Dendritic cell treated with granulocyte-macrophage colony-stimulating factor and Interleukin-4, amounts not matched to agents 40 ng/mL and 50 ng/mL, for 4 days (primary cell): Measurements from ENCODE around the gene NSG1.
"Not testable (repeated sequence)": the region's sequence is repeated elsewhere in the genome, so short reads cannot be mapped to it uniquely, and the experiment has no call there.

Experiments
- H3K27ac Mint-ChIP-seq: one replicate; pipeline ENCODE4 v1.8.0; 2022; ENCODE audit warnings: mild to moderate bottlenecking, mixed read lengths
- H3K27me3 Mint-ChIP-seq: one replicate; pipeline ENCODE4 v1.8.0; 2022; ENCODE audit warnings: mild to moderate bottlenecking, mixed read lengths
- H3K36me3 Mint-ChIP-seq: one replicate; pipeline ENCODE4 v1.8.0; 2022; ENCODE audit warnings: low read depth, mixed read lengths
- H3K4me1 Mint-ChIP-seq: one replicate; pipeline ENCODE4 v1.8.0; 2022; ENCODE audit warnings: low read depth, mixed read lengths
- H3K4me3 Mint-ChIP-seq: one replicate; pipeline ENCODE4 v1.8.0; 2022; ENCODE audit warnings: mild to moderate bottlenecking, moderate library complexity, mixed read lengths
- H3K9me3 Mint-ChIP-seq: one replicate; pipeline ENCODE4 v1.8.0; 2022; ENCODE audit warnings: mixed read lengths
- intact Hi-C: fragments of 100-400 bp; cut with micrococcal nuclease; formaldehyde crosslinking; loops from one replicate; pipeline ENCODE4 v1.15.0; 2022

Gene NSG1

DNA sequence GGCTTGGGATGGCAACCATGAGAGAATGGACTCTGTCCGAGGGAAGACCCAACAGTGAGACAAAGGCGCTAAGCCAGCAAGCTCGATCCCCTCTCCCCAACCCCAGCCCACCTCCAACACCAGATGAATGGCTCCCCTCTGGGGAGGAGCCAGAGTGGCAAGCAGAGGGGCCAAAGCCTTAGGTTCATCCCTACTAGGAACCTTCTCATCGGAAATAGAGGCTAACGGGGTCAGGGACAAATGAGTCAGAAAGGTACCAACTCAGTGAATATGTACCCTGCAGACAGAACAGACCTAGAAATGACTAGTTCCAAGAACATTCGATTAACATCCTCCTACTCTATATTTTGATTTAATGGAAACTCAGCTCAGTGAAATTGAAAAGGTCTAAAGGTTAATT lies 73.9 kb downstream of the NSG1 start:
- intact Hi-C loops = no loop called here
- H3K36me3 Mint-ChIP-seq = peaks cover 70% of the 10 kb centered on the region
- no peaks in the 10 kb centered on the region for H3K4me1 Mint-ChIP-seq
- no peak overlapping the region for H3K27ac Mint-ChIP-seq
- no peak overlapping the region for H3K4me3 Mint-ChIP-seq
- H3K27me3 Mint-ChIP-seq = no peaks in the 10 kb centered on the region
- no peaks in the 10 kb centered on the region for H3K9me3 Mint-ChIP-seq

DNA sequence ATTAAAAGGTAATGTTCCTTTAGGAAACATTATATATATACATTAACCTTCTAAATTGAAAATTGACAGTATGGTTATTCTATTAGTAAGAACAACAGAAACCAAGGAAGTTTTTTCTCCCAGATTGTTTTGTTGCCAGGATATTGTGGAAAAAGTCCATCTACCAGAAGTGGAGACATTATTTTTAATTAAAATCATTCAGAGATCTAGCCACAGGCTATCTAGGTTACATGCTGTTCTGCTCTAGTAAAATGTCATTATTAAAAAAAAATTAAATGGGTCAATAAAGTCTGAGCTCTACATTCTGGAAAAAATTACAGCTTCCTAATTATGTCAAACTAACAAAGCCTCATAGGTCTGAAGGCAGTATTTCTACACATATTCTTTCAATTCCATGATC lies 74.3 kb downstream of the NSG1 start:
- H3K9me3 Mint-ChIP-seq = no peaks in the 10 kb centered on the region
- no peak overlapping the region for H3K27ac Mint-ChIP-seq
- intact Hi-C loops = no loop called here
- H3K27me3 Mint-ChIP-seq = no peaks in the 10 kb centered on the region
- no peak overlapping the region for H3K4me3 Mint-ChIP-seq
- no peaks in the 10 kb centered on the region for H3K4me1 Mint-ChIP-seq
- H3K36me3 Mint-ChIP-seq = peaks cover 70% of the 10 kb centered on the region

GRCh38 chr4:4461850-4462249 lies 74.9 kb downstream of the NSG1 start:
- peaks cover 70% of the 10 kb centered on the region for H3K36me3 Mint-ChIP-seq
- H3K9me3 Mint-ChIP-seq = no peaks in the 10 kb centered on the region
- no peak overlapping the region for H3K4me3 Mint-ChIP-seq
- no peaks in the 10 kb centered on the region for H3K4me1 Mint-ChIP-seq
- intact Hi-C loops = no loop called here
- H3K27me3 Mint-ChIP-seq = no peaks in the 10 kb centered on the region
- H3K27ac Mint-ChIP-seq = no peak overlapping the region

- H3K27me3 Mint-ChIP-seq = no peaks in the 10 kb centered on the region
- no peak overlapping the region for H3K27ac Mint-ChIP-seq
- peaks cover 70% of the 10 kb centered on the region for H3K36me3 Mint-ChIP-seq
- no peaks in the 10 kb centered on the region for H3K4me1 Mint-ChIP-seq
- no peaks in the 10 kb centered on the region for H3K9me3 Mint-ChIP-seq
- H3K4me3 Mint-ChIP-seq = no peak overlapping the region
- intact Hi-C loops = no loop called here
Measured at GRCh38 chr4:4462970-4463369, 76.1 kb downstream of the NSG1 start.

DNA sequence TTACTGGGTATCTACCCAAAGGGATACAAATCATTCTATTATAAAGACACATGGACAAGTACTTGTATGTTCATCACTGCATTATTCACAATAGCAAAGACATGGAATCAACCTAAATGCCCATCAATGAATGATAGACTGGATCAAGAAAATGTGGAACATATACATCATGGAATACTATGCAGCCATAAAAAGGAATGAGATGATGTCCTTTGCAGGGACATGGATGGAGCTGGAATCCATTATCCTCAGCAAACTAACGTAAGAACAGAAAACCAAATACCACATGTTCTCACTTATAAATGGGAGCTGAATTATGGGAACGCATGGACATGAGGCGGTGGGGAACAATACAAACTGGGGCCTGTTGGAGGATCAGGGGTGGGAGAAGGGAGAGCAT lies 78.3 kb downstream of the NSG1 start:
- H3K27me3 Mint-ChIP-seq, H3K9me3 Mint-ChIP-seq, intact Hi-C loops, H3K4me1 Mint-ChIP-seq, H3K4me3 Mint-ChIP-seq, H3K27ac Mint-ChIP-seq: not testable (repeated sequence)
- peaks cover 70% of the 10 kb centered on the region for H3K36me3 Mint-ChIP-seq
